GM21619 (cell line): Measurements from ENCODE around the gene PLA2G4F.

Experiments used
- ATAC-seq: cut with Tn5 transposase; IDR thresholded peaks from one replicate; pipeline ENCODE4 v1.9.1; 2021; ENCODE audit not compliant: unreplicated experiment

Gene PLA2G4F

DNA sequence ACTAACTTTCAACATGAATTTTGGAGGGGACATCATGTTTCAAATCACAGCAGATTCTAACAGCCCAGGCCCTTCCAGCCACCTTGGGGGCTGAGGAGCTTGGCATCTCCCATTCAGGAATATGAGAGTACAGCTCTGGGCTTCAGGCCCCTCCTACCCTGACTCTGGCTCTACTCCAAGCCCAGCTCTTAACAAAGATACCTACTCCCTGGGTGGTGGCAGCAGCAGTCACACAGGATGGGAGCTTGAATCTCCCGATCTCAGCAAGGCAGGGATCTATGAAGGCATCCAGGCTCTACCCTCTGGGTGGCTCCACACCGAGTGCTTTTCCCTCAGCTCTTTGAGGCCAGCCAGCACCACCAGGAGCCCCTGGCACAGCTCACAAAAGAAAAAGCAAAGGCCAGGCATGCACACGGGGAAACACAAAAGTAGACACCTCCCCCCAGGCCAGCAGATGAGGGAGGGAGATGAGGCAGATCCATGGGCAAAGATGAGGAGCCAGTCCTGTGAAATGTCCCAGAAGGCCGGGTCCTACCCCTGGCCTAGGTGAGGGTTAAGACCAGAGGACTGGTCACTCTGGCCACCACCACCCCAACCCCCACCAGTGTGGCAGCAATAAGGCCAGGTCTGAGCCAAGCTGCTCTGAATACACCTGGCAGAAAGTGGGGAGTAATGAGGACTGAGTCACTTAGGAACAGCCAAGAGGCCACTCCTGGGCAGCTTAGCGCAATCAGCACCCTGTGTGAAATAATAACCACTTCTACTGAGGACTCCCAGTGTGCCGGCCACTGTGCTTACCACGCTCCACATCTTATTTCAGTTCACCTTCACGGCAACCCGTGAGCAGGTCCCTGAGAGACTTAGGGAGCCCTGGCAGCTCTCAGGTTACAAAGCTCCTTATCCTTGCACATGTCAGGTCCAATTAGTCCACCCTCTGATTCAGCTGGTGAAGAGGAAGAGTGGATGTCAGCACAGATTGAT, 24.3 kb downstream of the PLA2G4F start:
- ATAC-seq = no peak

DNA sequence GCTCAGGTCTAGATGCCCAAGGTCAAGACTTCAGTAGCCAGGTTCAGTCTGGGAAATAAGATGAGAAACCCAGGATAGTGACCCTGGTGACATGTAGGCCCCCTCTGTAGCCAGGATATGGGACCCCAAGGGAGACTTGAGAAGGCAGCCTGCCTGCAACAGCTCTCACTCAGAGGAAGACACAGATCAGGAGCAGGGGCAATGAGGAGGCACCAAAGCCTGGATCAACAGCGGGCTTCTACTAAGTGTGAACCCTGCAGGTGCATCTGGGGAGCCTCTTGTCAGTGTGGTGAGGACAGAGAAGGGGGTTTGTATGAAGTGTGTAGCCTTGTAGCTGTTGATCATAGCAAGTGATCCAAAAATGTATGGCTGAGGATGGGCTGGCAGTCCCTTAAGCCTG, 25.4 kb downstream of the PLA2G4F start:
- no peak for ATAC-seq

- ATAC-seq = no peak
Observed at GRCh38 chr15:42130246-42130986, 26.0 kb downstream of the PLA2G4F start.

- ATAC-seq = no peak
Observed at GRCh38 chr15:42129364-42129763, 27.1 kb downstream of the PLA2G4F start.

- ATAC-seq = no peak
Observed at GRCh38 chr15:42128476-42128875, 28.0 kb downstream of the PLA2G4F start.

- ATAC-seq = no peak
Observed at GRCh38 chr15:42123546-42123945, 32.9 kb downstream of the PLA2G4F start.

- no peak for ATAC-seq
Observed at GRCh38 chr15:42121682-42122081, 34.8 kb downstream of the PLA2G4F start.

GRCh38 chr15:42121021-42121420, 35.4 kb downstream of the PLA2G4F start:
- ATAC-seq = no peak

DNA sequence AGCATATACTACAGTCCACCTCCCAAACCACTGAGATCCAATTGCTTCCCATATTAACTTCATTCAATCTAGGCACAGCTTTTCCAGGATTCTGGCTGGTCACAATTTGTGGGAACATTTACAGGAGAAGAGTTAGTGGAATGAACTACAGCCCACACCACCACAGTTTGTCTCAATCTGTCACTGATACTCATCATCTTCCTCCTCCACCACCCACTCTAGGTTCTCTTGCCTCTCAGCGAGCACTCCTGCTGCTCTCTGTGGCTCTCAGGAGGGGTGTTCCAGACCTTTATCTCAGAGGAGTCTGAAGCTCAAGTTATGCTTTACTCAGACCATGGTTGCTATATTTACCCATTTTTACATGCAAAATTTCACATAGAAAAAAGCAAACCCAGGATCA, 36.2 kb downstream of the PLA2G4F start:
- no peak for ATAC-seq

DNA sequence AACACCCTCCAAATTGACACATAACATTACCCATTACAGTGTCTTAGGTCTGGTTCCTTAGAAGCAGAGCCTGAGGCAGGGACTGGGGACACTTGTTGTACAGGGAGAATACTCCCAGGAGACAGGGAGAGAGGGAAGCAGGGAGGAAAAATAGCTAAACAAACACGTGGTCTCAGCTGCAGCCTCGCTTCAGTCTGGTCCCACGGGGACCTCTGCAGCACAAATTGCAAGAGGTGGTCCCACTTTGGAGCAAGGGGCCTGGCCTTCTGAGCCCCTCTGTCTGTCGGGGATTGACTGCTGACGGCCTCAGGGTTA, 37.0 kb downstream of the PLA2G4F start:
- ATAC-seq = no peak

DNA sequence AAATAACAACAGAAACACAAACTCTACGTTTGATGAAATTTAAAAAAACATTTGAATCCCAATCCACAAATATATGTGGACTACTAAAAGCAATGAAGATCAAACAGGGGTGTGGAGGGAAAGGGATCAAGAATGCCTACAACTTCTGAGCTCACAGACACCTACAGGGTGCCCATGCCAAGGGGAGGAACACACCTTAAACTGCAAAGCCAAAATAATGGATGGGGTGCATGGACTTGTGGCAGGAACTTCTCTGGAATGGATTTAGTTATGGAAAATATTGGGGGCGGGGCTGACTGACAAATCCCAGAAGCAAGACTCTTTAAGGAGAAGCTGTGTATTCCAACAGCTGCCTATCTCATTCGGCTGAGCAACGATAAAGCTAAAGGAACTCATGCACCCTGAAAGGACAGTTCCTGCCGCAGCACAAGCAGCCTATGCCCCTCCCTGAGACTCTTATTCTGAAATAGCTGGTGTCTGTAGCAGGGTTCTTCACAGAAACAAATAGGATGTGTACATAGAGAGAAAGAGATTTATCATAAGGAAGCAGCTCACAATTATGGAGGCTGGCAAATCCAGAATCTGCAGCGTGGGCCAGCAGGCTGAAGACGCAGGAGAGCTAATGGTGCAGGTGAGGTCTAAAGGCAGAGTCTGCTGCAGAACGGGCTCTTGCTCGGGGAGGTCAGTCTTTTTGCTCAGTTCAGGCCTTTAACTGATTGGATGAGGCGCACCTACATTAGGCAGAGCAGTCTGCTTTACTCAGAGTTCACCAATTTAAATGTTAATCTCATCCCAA, 37.6 kb downstream of the PLA2G4F start:
- no peak for ATAC-seq

GRCh38 chr15:42111924-42112323, 44.5 kb downstream of the PLA2G4F start:
- no peak for ATAC-seq

GRCh38 chr15:42110367-42110766, 46.1 kb downstream of the PLA2G4F start:
- no peak for ATAC-seq

- ATAC-seq = no peak
Observed at GRCh38 chr15:42108806-42109205, 47.6 kb downstream of the PLA2G4F start.

DNA sequence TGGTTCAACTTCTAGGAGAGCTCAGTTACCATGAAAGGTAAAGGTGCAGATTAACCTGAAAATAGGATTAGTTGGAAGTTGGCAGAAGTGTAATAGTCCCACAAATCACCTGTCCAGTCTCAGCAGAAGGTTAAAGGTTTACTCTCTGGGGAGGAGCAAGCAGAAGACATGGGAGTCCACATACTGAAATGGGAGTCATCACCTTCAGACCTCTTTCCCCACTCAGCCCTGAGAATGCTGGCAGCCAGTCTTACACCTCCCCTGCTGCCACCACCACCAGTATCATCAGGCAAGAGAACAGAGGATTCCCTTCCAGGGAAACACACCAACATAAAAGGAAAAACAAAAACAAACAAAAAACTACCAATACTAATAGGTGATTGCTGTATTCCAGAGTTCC, 48.2 kb downstream of the PLA2G4F start:
- ATAC-seq = no peak

GRCh38 chr15:42107473-42107872, 49.0 kb downstream of the PLA2G4F start:
- ATAC-seq = no peak

GRCh38 chr15:42106288-42106687, 50.1 kb downstream of the PLA2G4F start:
- no peak for ATAC-seq

GRCh38 chr15:42104095-42104891, 52.1 kb downstream of the PLA2G4F start:
- no peak for ATAC-seq

GRCh38 chr15:42102646-42103235, 53.7 kb downstream of the PLA2G4F start:
- no peak for ATAC-seq

DNA sequence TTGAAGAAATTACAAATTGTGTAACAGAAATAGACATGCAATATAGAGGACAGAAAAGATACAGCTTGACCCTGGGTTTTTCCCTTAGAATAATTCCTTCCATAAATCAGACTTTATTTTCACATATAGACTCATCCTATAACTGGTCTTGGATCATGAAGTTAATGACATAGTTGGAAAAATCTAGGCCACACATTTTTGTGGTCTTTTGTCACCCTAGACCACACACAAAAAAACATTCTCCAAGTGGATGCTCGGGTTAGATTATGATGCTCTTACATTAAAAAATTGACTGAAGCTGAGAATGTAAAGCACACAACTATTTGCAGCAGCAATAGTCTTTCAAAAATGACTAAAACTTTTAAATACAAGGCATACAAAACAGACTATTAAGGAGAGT, 54.6 kb downstream of the PLA2G4F start:
- no peak for ATAC-seq
